Osteocyte (in vitro differentiated cells): ENCODE measurements around the gene MEPE. TPM values are rescaled to one million over a fixed set of nuclear protein-coding genes. Genes with fewer than 3 reads are reported as not detected.

ENCODE experiments used
- DNase-seq: peaks from one replicate; pipeline ENCODE4 v3.0.0; 2021; ENCODE audit warnings: mixed read lengths; ENCODE audit not compliant: unreplicated experiment; ENCODE audit errors: extremely low spot score
- H3K27ac Mint-ChIP-seq: one replicate; pipeline ENCODE4 v1.8.0; 2021; ENCODE audit warnings: mild to moderate bottlenecking, mixed read lengths; ENCODE audit not compliant: unreplicated experiment
- H3K27me3 Mint-ChIP-seq: one replicate; pipeline ENCODE4 v1.8.0; 2021; ENCODE audit warnings: mixed read lengths; ENCODE audit not compliant: unreplicated experiment
- H3K36me3 Mint-ChIP-seq: one replicate; pipeline ENCODE4 v1.8.0; 2021; ENCODE audit warnings: mixed read lengths; ENCODE audit not compliant: unreplicated experiment
- H3K4me1 Mint-ChIP-seq: one replicate; pipeline ENCODE4 v1.8.0; 2021; ENCODE audit warnings: mixed read lengths; ENCODE audit not compliant: unreplicated experiment
- H3K4me3 Mint-ChIP-seq: one replicate; pipeline ENCODE4 v1.8.0; 2021; ENCODE audit warnings: mild to moderate bottlenecking, moderate library complexity, mixed read lengths; ENCODE audit not compliant: unreplicated experiment
- H3K9me3 Mint-ChIP-seq: one replicate; pipeline ENCODE4 v1.8.0; 2021; ENCODE audit warnings: mixed read lengths; ENCODE audit not compliant: unreplicated experiment
- total RNA-seq: library from RNA; stranded (reverse); gene quantifications from 2 replicates; pipeline ENCODE4 v1.2.1, GENCODE V29; 2021
- TF ChIP-seq, protein P1 (sequence below): fragments of 200-600 bp; sonication (generic); IDR thresholded peaks from 2 replicates; pipeline ENCODE4 v1.5.0; 2021; ENCODE audit warnings: antibody characterized with exemption, mild to moderate bottlenecking, moderate library complexity

The MEPE gene
- total RNA-seq, 1 donor from 2014 or later = not detected

GRCh38 chr4:87838890-87839591 lies 6.3 kb downstream of the MEPE start:
- Mint-ChIP-seq H3K36me3 (no peaks in the 10 kb centered on the region), H3K4me3 (no peak overlapping the region), H3K27ac (no peak overlapping the region), H3K4me1 (peaks cover 16% of the 10 kb centered on the region), H3K9me3 (no peaks in the 10 kb centered on the region), H3K27me3 (peaks cover 4% of the 10 kb centered on the region)
- no peak for DNase-seq
- TF ChIP-seq, protein P1, sequence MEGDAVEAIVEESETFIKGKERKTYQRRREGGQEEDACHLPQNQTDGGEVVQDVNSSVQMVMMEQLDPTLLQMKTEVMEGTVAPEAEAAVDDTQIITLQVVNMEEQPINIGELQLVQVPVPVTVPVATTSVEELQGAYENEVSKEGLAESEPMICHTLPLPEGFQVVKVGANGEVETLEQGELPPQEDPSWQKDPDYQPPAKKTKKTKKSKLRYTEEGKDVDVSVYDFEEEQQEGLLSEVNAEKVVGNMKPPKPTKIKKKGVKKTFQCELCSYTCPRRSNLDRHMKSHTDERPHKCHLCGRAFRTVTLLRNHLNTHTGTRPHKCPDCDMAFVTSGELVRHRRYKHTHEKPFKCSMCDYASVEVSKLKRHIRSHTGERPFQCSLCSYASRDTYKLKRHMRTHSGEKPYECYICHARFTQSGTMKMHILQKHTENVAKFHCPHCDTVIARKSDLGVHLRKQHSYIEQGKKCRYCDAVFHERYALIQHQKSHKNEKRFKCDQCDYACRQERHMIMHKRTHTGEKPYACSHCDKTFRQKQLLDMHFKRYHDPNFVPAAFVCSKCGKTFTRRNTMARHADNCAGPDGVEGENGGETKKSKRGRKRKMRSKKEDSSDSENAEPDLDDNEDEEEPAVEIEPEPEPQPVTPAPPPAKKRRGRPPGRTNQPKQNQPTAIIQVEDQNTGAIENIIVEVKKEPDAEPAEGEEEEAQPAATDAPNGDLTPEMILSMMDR = peak; percentile 80

DNA sequence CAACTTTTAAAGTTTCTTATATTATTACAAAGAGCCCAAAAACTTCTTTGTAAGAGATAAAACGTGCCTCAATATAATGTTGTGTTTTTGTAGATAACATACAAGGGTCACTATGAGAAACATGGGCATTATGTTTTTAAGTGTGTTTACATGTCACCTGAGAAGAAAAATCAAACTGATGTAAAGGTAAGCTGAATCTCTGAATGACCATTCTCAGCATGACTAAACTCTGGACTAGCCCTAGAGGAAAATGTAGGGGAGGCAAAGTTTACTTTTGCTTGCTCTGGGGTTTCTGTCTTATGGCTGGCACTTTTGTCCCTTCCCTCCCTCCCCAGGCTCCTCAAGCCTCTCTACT lies 6.8 kb downstream of the MEPE start:
- no peaks in the 10 kb centered on the region for H3K9me3 Mint-ChIP-seq
- no peaks in the 10 kb centered on the region for H3K36me3 Mint-ChIP-seq
- H3K27me3 Mint-ChIP-seq = peaks cover 4% of the 10 kb centered on the region
- H3K4me1 Mint-ChIP-seq = peaks cover 19% of the 10 kb centered on the region
- no peak overlapping the region for H3K27ac Mint-ChIP-seq
- no peak for DNase-seq
- no peak overlapping the region for H3K4me3 Mint-ChIP-seq
- TF ChIP-seq, protein P1 = no peak

- Mint-ChIP-seq H3K9me3 (no peaks in the 10 kb centered on the region), H3K27me3 (peaks cover 4% of the 10 kb centered on the region), H3K27ac (no peak overlapping the region), H3K4me3 (no peak overlapping the region), H3K4me1 (peaks cover 18% of the 10 kb centered on the region), H3K36me3 (no peaks in the 10 kb centered on the region)
- no peak for DNase-seq
- TF ChIP-seq, protein P1 = no peak
These were observed 7.4 kb downstream of the MEPE start for GRCh38 chr4:87840149-87840548.

DNA sequence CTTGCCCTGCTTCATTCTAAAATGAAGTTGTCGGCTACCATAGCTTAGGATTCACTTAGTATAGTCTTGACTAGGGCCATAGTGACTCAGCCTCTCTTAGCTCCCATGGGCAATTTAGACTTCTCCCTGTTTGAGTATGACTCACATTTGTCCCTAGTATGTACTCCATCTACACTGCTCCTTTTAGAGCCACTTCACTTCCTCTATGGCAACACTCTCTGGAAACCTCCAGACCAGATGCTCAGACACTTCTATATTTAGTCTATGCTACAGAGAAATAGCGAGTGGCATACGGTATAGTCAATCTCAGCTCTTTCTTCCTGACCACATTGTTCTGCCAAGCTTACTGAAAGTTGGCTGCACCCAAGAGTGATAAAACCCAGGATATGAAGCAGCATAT lies 11.2 kb downstream of the MEPE start:
- TF ChIP-seq, protein P1 = no peak
- Mint-ChIP-seq H3K9me3 (no peaks in the 10 kb centered on the region), H3K27me3 (peaks cover 8% of the 10 kb centered on the region), H3K4me3 (no peak overlapping the region), H3K36me3 (no peaks in the 10 kb centered on the region), H3K27ac (no peak overlapping the region), H3K4me1 (peaks cover 13% of the 10 kb centered on the region)
- no peak for DNase-seq

GRCh38 chr4:87844452-87844851 lies 11.7 kb downstream of the MEPE start:
- no peak overlapping the region for H3K4me3 Mint-ChIP-seq
- DNase-seq = no peak
- TF ChIP-seq, protein P1 = no peak

More at GRCh38 chr4:87844452-87844851, 11.7 kb downstream of the MEPE start:
- no peaks in the 10 kb centered on the region for H3K36me3 Mint-ChIP-seq
- H3K9me3 Mint-ChIP-seq = no peaks in the 10 kb centered on the region
- peaks cover 16% of the 10 kb centered on the region for H3K4me1 Mint-ChIP-seq
- peaks cover 8% of the 10 kb centered on the region for H3K27me3 Mint-ChIP-seq
- H3K27ac Mint-ChIP-seq = no peak overlapping the region
